Skin epidermis (tissue), 12 donors: Measurements from ENCODE around the gene ERCC2.
A peak's percentile ranks its signal among the peaks of the same experiment; 100 is the strongest.
"Not testable (repeated sequence)": the region's sequence is repeated elsewhere in the genome, so short reads cannot be mapped to it uniquely, and the experiment has no call there.

ENCODE experiments used
- H3K27ac ChIP-seq, 21 experiments: fragments of 200-600 bp; sonication (generic) in 11 of 21; one replicate each; pipeline ENCODE4 v1.5.0; 2020; ENCODE audit warnings: mild to moderate bottlenecking in 3 of 21, inconsistent platforms in 2 of 21, moderate library complexity in 2 of 21
- H3K4me3 ChIP-seq, 7 experiments: fragments of 200-600 bp; sonication (generic) in 2 of 7; one replicate each; pipeline ENCODE4 v1.5.0; 2020; ENCODE audit warnings: inconsistent platforms in 2 of 7, mild to moderate bottlenecking in 2 of 7, moderate library complexity in 1 of 7

Gene ERCC2

GRCh38 chr19:45370410-45371204 is at the start of gene ERCC2:
TSS of gene ERCC2 (minus strand) at chr19:45370573. CDS start at chr19:45370540, 33 bp downstream.
- Histone ChIP-seq H3K4me3 (peak within 1 kb of the TSS; percentile 62 to 93 (median 78)), H3K27ac (peak within 1 kb of the TSS in 20 of 21 experiments; percentile 14 to 89 (median 76))

GRCh38 chr19:45419895-45420294 is 49.5 kb upstream of the ERCC2 start:
- Histone ChIP-seq H3K4me3 (no peak overlapping the region), H3K27ac (peak overlapping the region in 10 of 21 experiments; percentile 5 to 77 (median 54))

GRCh38 chr19:45419396-45419795 is 49.0 kb upstream of the ERCC2 start:
- H3K27ac ChIP-seq = peak overlapping the region in 10 of 21 experiments; percentile 5 to 77 (median 54)
- no peak overlapping the region for H3K4me3 ChIP-seq

GRCh38 chr19:45418802-45419201 is 48.4 kb upstream of the ERCC2 start:
- Histone ChIP-seq H3K4me3 (no peak overlapping the region), H3K27ac (peak overlapping the region in 6 of 21 experiments; percentile 24 to 77 (median 58))

DNA sequence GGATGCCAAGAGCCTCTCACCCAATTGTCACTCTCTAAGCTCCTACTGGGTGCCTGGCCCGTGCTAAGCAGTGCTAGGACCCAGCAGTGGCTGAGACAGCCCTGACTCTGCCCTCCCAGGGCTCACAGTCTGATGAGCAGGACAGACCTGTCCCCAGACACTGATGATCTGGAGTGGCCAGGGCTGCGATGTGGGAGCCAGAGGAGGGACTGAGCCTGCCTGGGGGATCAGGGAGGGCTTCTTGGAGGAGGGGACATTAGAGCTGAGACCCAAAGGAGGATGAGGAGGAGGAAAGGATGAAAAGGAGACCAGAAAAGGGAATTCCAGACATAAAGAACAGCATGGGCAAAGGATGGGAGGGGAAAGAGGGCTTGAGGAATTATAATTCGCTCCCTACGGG is 46.8 kb upstream of the ERCC2 start:
- peak overlapping the region in 1 of 21 experiments; percentile 49 for H3K27ac ChIP-seq

GRCh38 chr19:45414468-45414867 is 44.1 kb upstream of the ERCC2 start:
- Histone ChIP-seq H3K4me3 (no peak overlapping the region), H3K27ac (no peak overlapping the region)

More for the DNA sequence above, 46.8 kb upstream of the ERCC2 start:
- H3K4me3 ChIP-seq = no peak overlapping the region

DNA sequence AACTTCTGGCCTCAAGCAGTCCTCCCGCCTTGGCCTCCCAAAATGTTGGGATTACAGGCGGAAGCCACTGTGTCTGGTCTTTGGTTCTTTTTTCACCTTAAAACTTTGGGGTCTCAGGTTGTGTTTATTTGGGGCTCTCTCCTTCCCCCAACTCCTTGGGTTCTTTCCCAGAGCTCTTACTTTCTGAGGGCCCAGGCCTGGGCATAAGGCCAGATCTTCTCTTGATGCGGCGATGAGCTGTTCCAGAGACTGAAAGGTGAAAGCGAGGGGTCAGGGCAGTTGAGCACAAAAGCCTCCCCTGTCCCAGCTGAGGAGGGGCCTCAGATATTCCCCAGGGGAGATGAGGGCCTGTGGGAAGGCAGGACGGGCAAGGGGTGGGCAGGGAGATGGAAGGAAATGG is 43.1 kb upstream of the ERCC2 start:
- peak overlapping the region in 1 of 21 experiments; percentile 17 for H3K27ac ChIP-seq
- no peak overlapping the region for H3K4me3 ChIP-seq

DNA sequence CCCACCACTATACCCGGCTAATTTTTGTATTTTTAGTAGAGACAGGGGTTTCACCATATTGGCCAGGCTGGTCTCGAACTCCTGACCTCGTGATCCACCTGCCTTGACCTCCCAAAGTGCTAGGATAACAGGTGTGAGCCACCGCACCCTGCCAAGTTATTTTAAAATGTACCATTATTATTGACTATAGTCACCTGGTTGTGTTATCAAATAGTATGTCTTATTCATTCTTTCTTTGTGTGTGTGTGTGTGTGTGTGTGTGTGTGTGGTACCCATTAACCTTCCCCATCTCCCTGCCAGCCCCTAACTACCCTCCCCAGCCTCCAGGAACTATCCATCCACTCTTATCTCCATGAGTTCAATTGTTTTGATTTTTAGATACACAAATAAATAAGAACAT is 40.0 kb upstream of the ERCC2 start:
- H3K4me3 ChIP-seq, H3K27ac ChIP-seq: not testable (repeated sequence)

- peak overlapping the region in 3 of 21 experiments; percentile 2 to 37 (median 10) for H3K27ac ChIP-seq
- no peak overlapping the region for H3K4me3 ChIP-seq
These were observed 39.2 kb upstream of the ERCC2 start for GRCh38 chr19:45409557-45409920.

- peak overlapping the region in 5 of 21 experiments; percentile 2 to 37 (median 32) for H3K27ac ChIP-seq
These were observed 38.6 kb upstream of the ERCC2 start for GRCh38 chr19:45408830-45409556.

GRCh38 chr19:45408121-45408520 is 37.7 kb upstream of the ERCC2 start:
- Histone ChIP-seq H3K27ac (peak overlapping the region in 3 of 21 experiments; percentile 20 to 35 (median 24)), H3K4me3 (no peak overlapping the region)

More at GRCh38 chr19:45408830-45409556, 38.6 kb upstream of the ERCC2 start:
- no peak overlapping the region for H3K4me3 ChIP-seq

- not testable (repeated sequence) for H3K27ac ChIP-seq
- peak overlapping the region in 2 of 7 experiments; percentile 74 to 83 for H3K4me3 ChIP-seq
These were observed 37.2 kb upstream of the ERCC2 start for GRCh38 chr19:45407585-45407984.

DNA sequence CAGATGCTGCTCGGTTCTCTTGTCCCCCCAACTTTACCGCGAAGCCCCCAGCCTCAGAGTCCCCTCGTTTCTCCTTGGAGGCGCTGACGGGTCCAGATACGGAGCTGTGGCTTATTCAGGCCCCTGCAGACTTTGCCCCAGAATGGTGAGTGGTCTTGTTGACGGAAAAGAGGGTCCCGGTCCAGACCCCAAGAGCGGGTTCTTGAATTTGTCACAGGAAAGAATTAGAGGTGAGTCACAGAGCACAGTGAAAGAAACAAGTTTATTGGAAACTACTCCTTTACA is 36.7 kb upstream of the ERCC2 start:
- Histone ChIP-seq H3K4me3 (peak overlapping the region; percentile 64 to 83 (median 74)), H3K27ac (peak overlapping the region in 16 of 21 experiments; percentile 6 to 100 (median 98))

DNA sequence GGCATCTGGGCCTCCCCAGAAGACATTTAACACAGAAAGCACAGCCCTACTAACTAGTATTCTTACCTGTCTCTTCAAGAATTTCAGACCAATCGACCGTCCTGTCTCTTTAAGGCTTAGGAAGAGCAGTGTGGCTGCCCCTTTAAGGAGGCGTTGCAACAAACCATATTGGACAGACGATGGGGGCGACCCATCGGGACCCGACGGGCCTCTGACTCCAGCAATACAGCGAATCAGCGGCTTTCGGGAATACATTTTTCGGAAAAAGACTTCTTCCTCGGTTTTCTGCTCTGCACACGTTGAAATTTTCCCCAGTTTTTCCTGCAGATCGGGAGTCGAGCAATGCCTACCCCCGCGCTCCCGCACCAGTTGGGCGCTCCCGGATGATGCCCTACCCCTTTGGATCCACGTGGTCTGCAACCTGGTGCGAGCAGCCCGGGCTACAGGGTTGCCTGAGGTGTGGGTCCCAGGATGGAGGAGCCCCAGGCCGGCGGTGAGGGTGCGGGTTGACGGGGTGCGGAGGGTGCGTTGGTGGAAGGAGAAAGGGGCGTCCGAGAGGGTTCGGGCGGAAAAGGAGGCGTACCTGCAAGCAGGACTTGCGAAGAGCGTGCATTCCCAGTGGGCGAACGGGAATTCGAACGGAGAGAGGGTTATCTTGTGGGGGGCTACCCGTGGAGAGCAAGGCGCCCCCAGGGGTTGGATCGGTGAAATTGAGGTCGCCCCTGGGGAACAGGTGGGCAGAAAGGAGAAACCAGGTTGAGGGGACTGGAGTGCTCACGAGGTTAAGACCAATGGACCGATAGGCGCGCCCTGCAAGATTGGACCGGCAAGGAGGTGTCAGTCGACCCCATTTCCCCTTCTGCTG is 36.1 kb upstream of the ERCC2 start, which contains the start of gene POLR1G:
Gene POLR1G, plus strand, starts transcription at position 419 of the 865 bp plus-strand sequence. Its CDS starts 53 bp downstream, at position 472.
- Histone ChIP-seq H3K4me3 (peak within 1 kb of the TSS; percentile 64 to 83 (median 74)), H3K27ac (peak within 1 kb of the TSS; percentile 59 to 100 (median 97))

GRCh38 chr19:45405435-45406225 is 35.3 kb upstream of the ERCC2 start:
- peak overlapping the region; percentile 59 to 100 (median 97) for H3K27ac ChIP-seq
- peak overlapping the region; percentile 64 to 83 (median 74) for H3K4me3 ChIP-seq

GRCh38 chr19:45404557-45405434 is 34.4 kb upstream of the ERCC2 start, which contains the start of gene PPP1R13L:
TSS of gene PPP1R13L (minus strand) at chr19:45405069. CDS start at chr19:45398318, 6,751 bp downstream.
- Histone ChIP-seq H3K27ac (peak within 1 kb of the TSS; percentile 53 to 100 (median 97)), H3K4me3 (peak within 1 kb of the TSS; percentile 64 to 83 (median 74))

- peak overlapping the region; percentile 53 to 100 (median 97) for H3K27ac ChIP-seq
- H3K4me3 ChIP-seq = peak overlapping the region; percentile 64 to 83 (median 74)
These were observed 33.6 kb upstream of the ERCC2 start for GRCh38 chr19:45403781-45404556.
